HG03139 (cell line): ENCODE measurements around the gene OR4E1.
"Not testable (repeated sequence)": the region's sequence is repeated elsewhere in the genome, so short reads cannot be mapped to it uniquely, and the experiment has no call there.

ENCODE experiments used
- ATAC-seq: cut with Tn5 transposase; IDR thresholded peaks from one replicate; pipeline ENCODE4 v1.9.1; 2021; ENCODE audit not compliant: unreplicated experiment

Gene OR4E1, protein sequence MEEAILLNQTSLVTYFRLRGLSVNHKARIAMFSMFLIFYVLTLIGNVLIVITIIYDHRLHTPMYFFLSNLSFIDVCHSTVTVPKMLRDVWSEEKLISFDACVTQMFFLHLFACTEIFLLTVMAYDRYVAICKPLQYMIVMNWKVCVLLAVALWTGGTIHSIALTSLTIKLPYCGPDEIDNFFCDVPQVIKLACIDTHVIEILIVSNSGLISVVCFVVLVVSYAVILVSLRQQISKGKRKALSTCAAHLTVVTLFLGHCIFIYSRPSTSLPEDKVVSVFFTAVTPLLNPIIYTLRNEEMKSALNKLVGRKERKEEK

DNA sequence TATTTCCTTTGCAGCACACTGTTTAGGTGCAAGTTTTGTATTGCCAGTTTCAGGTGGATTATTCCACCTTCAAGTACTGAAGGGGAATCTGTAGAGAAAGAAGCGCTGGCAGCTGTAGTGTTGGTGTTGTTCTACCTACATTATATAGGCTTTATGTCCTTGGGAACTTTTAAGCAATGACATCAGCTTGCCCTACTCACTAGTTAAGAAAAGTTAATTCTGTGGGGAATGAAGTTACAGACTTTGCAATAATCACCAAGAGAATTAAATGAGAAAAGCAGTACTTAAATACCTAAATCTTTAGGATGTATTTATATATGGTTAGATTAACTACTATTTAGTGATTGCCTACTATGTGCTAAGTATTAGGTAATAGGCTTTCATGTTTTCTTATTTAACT, at the start of gene OR4E1:
TSS of gene OR4E1 (minus strand) at position 101 of the 400 bp plus-strand sequence. CDS start 2,883 bp downstream, outside the sequence.
- no peak for ATAC-seq

DNA sequence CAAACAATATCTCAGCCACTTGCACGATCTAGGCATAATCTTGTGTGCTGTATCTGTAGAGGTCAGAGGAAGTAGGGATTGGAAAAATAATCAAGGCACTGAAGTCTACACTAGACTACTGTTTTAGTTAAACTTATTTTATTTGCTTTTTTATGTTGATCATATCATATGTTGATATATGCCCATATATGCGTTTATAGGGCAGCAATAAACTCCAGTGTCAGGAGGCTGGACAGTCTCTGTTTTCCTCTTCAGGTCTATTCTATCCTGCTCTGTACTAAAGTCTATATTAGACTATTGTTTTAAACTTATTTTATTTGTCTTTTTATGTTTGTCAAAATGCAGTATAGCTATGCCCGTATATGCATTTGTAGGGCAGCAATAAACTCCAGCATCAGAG, 47.9 kb upstream of the OR4E1 start:
- ATAC-seq: no peak

DNA sequence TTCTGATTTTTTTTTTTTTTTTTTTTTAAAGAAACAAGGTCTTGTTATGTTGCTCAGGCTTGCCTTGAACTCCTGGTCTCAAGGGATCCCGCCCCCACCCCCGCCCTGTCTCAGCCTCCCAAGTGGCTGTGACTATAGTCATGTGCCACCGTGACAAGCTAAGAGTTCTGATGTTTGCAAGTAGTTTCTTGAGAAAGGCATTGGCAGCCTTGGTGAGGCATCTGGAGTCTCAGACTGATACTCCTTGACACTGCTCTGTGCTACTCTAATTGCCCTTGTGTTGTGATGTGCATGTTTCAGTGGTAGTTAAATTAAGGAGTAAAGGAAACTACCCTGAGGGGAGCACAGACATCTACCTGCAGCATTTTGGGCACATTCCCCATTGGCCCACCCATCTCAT, 46.2 kb upstream of the OR4E1 start:
- ATAC-seq: no peak

DNA sequence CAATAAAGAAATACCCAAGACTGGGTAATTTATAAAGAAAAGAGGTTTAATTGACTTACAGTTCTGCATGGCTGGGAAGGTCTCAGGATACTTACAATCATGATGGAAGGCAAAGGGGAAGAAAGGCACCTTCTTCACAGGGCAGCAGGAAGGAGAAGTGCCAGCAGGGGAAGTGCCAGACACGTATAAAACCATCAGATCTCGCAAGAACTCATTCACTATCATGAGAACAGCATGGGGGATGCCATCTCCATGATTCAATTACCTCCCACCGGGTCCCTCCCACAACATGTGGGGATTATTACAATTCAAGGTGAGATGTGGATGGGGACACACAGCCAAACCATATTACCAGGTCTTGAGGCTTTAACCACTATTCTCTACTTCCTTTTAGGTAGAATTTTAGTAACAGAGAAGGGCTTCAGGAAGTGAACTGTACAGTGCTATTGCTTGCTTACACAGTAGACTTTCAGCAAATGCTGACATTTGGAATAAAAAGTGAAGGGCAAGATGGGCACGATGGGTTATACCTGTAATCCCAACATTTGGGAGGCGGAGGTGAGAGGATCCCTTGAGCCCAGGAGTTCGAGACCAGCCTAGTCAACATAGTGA, 40.8 kb upstream of the OR4E1 start:
- ATAC-seq: no peak

DNA sequence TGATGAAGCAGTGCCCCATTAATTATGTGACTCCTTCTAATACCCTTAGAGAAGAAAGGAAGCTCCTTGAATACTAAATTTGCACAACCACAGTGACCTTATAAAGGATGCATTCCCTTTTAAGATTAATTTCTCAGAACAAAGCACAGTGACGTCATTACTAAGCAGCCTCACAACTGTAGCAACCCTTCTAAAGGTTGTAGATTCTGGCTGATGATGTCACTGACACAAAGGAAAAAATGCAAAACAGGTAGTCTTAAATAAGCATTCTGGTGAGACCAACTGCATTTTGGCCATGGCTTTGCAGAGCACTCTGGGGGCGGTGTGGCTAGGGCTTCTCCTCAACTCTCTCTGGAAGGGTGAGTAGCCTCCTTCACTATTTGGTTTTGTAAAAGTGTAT, 38.4 kb upstream of the OR4E1 start:
- no peak for ATAC-seq

DNA sequence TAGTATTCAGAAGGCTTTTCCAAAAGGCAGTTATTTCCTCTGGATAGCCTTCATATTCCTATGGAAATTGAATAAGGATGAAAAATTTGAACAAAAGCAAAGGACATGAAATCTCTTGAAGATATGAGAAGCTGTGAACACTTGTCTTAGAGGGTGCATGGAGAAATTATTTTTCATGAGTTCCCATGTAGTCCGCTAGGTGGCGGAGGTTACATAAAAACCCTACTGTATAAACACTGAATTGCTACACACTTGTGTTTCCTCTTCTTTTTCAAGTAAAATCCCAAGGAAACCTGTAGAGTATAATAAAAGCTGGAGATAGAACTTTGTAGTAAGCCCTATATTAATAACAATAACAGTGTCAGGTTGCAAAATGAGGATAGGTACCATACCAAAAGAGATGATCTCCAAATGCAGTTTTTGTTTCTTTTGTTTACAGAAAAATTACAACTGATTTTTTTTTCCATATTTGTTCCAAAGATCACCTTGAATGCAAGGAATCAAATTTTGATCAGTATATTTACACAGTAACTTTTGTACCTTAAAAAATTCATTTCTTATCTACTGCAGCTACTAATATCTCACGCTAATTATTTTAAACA, 37.8 kb upstream of the OR4E1 start:
- no peak for ATAC-seq

DNA sequence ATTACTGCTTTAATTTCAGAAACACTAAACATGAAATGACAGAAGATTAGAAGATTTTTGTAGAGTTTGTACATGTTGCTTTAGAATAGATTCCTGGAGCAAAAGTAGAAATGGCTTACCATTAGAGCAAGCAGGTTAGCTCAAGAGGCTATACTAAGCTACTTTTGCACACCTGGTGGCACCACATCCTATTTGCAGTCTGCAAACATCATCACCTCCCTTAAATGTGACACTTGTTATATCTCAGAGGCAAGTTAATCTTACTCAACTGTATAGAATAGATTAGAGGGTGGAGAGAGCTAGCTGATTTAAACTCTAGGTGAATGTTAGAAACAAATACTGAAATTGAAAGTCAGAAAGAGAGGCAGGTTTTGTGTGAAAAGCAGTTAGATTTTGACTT, 30.7 kb upstream of the OR4E1 start:
- ATAC-seq: no peak

DNA sequence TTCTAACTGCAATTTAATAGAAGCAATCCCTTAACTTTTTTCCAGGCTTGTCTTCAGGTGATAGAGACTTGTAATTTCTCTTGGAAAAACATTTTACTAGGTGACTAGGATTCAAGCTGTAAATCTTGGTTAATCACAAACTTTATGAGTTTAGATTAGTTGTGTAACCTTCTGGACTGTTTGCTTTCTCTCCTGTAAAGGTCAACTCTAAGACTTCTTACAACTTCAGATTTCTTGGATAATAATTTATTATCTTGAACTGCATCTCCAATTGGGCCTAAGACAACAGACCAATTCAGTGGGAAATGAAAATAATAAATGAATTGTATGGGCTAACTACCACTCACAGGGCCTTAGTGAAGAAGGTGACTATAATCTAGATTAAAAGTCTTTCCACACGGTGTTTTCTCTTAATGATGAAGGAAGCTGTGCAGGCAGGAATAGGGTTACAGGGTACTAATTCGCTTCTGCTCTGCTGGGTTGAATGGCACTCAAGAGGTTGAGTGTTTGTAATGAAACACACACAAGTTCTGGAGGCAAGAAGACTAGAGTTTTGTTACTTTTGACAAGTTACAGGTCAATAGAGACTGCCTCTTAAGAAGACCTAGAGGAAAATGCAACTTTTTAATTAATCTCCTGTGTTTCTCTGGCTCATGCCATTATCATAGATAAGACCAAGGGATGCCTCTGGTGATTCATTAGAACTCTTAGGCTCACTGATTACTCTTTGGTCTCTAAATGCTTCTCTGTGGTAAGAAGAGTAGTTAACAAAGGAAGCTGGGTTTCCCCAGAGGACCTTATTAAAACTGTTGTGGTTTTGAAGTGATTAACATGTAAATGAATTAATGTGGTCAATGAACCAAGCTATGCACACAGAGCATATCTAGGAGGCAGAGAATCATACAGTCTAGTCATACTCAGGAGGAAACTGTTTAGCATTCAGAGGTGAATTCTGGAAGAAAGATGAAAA, 30.0 kb upstream of the OR4E1 start:
- ATAC-seq: no peak

DNA sequence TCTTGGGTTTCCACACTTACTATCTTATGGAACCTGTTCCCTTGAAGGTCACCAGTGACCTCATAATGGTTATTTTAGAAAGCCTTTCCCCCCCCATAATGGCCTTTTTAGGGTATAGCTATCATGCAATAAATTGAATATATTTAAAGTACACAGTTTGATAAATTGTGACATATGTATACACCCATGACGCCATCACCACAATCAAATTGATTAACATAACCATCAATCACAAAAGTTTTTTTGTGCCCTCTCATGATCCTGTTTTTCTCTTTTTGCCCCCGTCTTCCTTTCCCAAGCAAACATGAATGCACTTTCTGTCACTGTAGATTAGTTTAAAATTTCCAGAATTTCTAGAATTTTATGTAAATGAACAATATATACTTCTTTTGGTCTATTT, 28.7 kb upstream of the OR4E1 start:
- ATAC-seq: no peak

DNA sequence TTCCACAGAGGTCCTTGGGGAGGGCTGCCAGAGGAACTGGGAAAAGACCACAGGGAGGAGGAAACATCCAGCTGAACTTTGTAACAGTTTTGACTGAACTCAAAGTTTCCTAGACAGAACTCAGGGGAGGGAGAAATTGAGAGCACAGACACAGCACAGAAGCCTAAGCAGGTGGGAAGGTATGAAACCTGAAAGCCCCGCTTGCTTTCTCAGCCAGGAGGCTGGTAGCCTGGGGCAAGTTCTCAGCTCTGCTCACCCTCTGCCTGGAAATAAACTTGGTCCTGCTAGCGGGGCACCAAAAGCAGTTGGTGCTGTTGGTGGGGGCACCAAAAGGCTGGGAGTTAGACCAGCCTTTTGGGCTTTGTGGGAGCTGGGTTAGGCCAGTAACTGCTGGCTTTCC, 25.9 kb upstream of the OR4E1 start:
- no peak for ATAC-seq

DNA sequence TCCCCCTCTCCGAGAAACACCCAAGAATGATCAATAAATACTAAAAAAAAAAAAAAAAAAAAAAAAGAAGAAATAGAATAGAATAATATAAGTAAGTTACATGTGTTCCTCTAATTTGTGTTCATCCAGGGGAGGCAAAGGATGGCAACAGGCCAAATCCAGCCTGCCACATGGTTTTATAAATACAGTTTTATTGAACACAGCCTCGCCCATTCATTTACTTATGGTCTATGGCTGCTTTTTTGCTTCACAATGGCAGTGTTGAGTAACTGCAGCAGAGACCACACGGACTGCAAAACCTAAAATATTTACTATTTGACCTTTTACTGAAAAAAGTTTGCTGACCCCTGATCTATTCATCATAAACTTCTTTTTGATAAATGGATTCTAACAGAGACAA, 24.9 kb upstream of the OR4E1 start:
- not testable (repeated sequence) for ATAC-seq

DNA sequence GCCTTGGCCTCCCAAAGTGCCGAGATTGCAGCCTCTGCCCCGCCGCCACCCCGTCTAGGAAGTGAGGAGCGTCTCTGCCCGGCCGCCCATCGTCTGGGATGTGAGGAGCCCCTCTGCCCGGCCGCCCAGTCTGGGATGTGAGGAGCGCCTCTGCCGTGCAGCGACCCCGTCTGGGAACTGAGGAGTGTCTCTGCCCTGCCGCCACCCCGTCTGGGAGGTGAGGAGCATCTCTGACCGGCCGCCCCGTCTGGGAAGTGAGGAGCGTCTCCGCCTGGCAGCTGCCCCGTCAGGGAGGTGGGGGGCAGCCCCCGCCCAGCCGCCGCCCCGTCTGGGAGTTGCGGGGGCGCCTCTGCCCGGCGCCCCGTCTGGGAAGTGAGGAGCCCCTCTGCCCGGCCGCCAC, 24.0 kb upstream of the OR4E1 start:
- ATAC-seq: not testable (repeated sequence)

DNA sequence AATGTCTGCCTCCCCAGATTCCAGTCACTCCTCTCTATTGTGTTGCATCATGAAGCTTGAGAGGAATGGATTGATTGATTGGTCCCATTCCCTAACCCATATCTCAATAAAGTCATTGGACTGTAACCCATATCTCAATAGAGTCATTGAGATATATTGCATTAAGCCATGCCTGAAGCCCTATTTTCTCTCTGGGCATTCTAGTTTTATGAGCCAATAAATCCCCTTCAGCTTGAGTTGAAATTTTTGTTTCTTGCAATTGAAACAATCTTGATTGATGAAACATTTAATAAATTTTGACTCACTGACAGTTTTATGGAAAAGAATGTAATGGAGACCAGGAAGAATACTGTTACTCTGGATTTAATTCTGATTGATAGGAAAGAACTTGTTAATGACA, 20.8 kb upstream of the OR4E1 start:
- ATAC-seq: no peak

DNA sequence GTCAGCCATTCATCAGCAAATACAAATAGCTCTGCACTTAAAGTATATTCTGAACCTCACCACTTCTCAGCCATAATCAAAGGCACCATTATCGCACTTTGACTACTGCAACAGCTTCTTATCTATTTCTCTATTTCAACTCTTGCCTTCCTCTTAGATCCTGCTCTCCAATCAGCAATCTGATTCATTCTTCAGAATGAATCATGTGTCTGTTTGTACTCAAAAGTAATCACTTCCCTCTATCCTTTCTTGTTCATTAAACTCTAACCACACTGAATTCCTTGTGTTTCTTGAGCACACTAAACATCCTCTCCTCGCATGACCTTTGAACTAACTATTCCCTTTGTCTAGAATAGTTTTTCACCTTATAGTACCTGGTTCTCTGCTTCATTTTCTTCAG, 12.8 kb upstream of the OR4E1 start:
- no peak for ATAC-seq

DNA sequence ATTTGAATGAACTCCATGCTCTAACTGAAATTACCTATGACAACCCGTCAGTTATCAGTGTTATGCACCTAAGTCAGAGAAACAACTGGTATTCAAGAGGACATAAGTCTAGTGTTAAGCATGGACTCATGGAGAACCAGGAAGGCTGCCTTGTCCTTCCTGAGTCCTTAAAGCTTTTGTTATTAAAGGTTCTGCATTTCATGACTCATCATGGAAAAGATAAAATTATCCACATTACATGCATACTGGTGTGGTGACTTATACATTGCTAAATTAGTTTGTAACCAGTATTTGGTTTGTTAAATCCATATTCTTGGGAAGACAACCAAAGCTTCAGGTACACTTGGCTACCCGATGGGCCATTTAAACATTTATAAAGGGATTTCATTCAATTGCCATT, 6.5 kb upstream of the OR4E1 start:
- ATAC-seq: no peak

DNA sequence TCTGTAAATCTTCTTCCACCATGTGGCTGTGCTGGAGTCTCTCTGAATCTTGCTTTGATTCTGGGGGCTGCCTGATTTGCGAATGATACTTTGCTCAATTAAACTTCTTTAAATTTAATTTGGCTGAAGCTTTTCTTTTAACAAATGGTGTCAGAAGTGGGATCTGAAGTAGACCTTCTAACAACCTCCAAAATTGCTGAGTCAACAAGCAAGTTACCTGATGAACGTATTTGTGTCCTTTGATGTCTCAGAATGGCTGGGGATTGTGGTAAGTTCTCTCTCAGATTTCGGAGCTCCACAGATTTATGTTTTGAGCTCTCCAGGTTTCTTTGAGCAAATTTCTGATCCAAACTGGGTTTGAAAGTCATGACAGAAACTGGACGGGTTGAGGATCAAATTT, 1.9 kb upstream of the OR4E1 start:
- no peak for ATAC-seq

DNA sequence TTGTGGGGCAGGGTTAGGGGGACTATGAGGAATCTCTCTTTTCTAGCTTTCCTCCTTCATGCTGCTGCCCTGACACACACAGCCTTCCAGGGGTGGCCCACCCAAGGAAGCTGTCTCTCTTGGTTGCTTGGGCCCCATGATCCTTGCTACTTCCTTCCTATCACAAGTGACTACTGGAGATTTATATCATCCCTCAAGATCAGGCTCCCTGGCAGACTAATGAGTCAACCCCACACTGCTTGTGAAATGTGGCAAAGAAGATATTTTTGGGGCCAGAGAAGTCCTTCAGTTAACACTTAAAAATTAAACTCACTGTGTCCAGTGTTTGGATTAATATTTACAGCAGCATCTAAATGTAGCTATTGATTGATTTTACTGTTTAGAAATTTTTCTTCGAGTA, 1.5 kb downstream of the OR4E1 start:
- ATAC-seq: no peak

DNA sequence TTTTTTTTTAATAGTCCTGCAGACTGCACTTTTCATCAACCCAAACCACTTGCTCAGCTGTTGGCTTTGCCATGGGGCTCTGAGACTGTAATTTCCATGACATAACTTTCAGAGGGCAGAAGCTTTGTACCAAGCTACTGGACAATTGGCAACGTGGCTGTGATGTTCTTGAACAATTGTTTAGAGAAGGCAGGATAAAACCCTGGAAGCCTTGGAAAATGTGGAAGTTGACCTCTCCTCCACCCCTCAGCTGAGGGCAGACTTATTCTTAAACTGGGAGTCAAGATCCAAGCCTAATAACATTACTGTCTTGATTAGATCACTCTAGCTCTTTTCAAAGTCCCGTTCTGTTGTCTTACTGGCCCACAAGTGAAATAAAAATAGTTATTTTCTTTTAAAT, 2.2 kb downstream of the OR4E1 start:
- no peak for ATAC-seq

DNA sequence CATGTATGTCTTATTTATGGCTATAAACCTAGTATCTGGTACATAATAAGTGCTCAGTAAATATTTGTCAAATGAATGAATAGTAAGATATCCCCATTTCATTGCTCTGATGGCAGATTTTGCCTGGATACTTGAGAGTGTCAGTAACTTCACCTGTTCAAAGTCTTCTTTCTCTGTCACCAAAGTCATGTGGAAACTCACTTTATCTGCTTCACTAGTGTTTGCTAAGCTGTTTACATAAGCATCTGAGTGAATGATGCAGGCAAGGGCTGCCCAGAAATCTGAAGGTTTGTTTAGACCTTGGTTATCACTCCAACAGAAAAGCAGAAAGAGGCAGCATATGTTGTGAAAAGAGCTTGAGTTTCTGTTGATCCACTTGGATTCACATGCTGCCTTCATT, 4.3 kb downstream of the OR4E1 start:
- no peak for ATAC-seq

DNA sequence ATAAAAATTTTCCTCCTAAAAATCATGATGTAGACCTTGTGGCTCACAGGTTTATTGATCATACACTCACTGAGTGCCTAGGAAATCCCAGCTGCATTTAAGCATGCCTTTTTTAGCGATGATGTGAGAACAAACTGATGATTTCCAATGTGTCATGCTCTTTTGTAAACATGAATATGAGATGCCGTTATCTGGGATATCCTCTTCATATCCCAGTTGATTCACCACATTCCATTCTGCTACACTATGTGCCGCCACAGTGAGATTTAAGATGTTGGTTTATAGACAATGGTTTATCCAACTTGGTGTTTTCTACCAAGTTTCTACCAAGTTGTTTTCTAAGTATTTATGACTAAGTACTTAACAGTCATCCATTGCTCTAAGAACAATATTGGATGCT, 5.2 kb downstream of the OR4E1 start:
- ATAC-seq: no peak

DNA sequence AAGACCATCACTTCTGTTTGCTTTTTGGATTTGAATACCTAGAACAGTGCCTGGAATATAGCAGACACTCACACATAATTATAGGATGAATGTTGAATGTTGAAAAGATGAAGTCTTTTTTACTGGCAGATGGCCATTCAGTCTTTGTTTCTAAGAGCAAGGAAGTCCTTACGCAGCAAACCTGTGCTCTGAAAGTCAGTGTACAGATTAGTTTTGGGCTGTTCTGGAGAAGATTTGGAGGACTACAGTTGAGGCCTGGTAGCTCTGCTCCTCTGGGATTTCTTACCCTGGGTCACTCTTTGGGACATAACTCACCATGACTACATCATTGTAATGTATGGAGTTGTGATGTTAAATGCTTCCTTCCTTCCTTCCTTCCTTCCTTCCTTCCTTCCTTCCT, 16.6 kb downstream of the OR4E1 start:
- no peak for ATAC-seq
